ENCODE measurements around the gene TFPI. TPM values are rescaled to one million over a fixed set of nuclear protein-coding genes. Genes with fewer than 3 reads are reported as not detected.

TFPI gene
- total RNA-seq, 1 donor from 2014 or later: 17.5 TPM

GRCh38 chr2:187438455-187438854 lies 115.8 kb downstream of the TFPI start:
- H3K9me3 Mint-ChIP-seq (ENCODE audit: low read depth): no peaks in the 10 kb centered on the region
- no peaks in the 10 kb centered on the region for H3K36me3 Mint-ChIP-seq (ENCODE audit: insufficient read depth)
- no peak for DNase-seq (ENCODE audit: low spot score, unreplicated experiment)
- TF ChIP-seq CTCF (IDR thresholded peaks at IDR 0.05; ENCODE audit: unreplicated experiment): no peak
- no peaks in the 10 kb centered on the region for H3K27me3 Mint-ChIP-seq
- no peak overlapping the region for H3K27ac Mint-ChIP-seq
- H3K4me1 Mint-ChIP-seq (ENCODE audit: low read depth): no peaks in the 10 kb centered on the region
- H3K4me3 Mint-ChIP-seq (ENCODE audit: low read depth): no peak overlapping the region

- Mint-ChIP-seq H3K4me1 (ENCODE audit: low read depth) (no peaks in the 10 kb centered on the region), H3K27me3 (no peaks in the 10 kb centered on the region), H3K9me3 (ENCODE audit: low read depth) (no peaks in the 10 kb centered on the region), H3K4me3 (ENCODE audit: low read depth) (no peak overlapping the region), H3K36me3 (ENCODE audit: insufficient read depth) (no peaks in the 10 kb centered on the region), H3K27ac (no peak overlapping the region)
- no peak for TF ChIP-seq CTCF (IDR thresholded peaks at IDR 0.05; ENCODE audit: unreplicated experiment)
- no peak for DNase-seq (ENCODE audit: low spot score, unreplicated experiment)
These were observed 118.5 kb downstream of the TFPI start for GRCh38 chr2:187435756-187436155.

GRCh38 chr2:187435078-187435477 lies 119.2 kb downstream of the TFPI start:
- Mint-ChIP-seq H3K36me3 (ENCODE audit: insufficient read depth) (no peaks in the 10 kb centered on the region), H3K4me1 (ENCODE audit: low read depth) (no peaks in the 10 kb centered on the region), H3K27me3 (no peaks in the 10 kb centered on the region), H3K9me3 (ENCODE audit: low read depth) (no peaks in the 10 kb centered on the region), H3K4me3 (ENCODE audit: low read depth) (no peak overlapping the region), H3K27ac (no peak overlapping the region)
- TF ChIP-seq CTCF (IDR thresholded peaks at IDR 0.05; ENCODE audit: unreplicated experiment): no peak
- no peak for DNase-seq (ENCODE audit: low spot score, unreplicated experiment)

GRCh38 chr2:187434342-187434785 lies 119.9 kb downstream of the TFPI start:
- no peak overlapping the region for H3K4me3 Mint-ChIP-seq (ENCODE audit: low read depth)
- H3K4me1 Mint-ChIP-seq (ENCODE audit: low read depth): no peaks in the 10 kb centered on the region
- H3K36me3 Mint-ChIP-seq (ENCODE audit: insufficient read depth): no peaks in the 10 kb centered on the region
- no peak overlapping the region for H3K27ac Mint-ChIP-seq
- H3K27me3 Mint-ChIP-seq: no peaks in the 10 kb centered on the region
- no peak for DNase-seq (ENCODE audit: low spot score, unreplicated experiment)
- no peaks in the 10 kb centered on the region for H3K9me3 Mint-ChIP-seq (ENCODE audit: low read depth)
- TF ChIP-seq CTCF (IDR thresholded peaks at IDR 0.05; ENCODE audit: unreplicated experiment): no peak

GRCh38 chr2:187431911-187432310 lies 122.3 kb downstream of the TFPI start:
- Mint-ChIP-seq H3K9me3 (ENCODE audit: low read depth) (no peaks in the 10 kb centered on the region), H3K27me3 (no peaks in the 10 kb centered on the region), H3K27ac (no peak overlapping the region), H3K4me3 (ENCODE audit: low read depth) (no peak overlapping the region), H3K36me3 (ENCODE audit: insufficient read depth) (no peaks in the 10 kb centered on the region), H3K4me1 (ENCODE audit: low read depth) (no peaks in the 10 kb centered on the region)
- no peak for TF ChIP-seq CTCF (IDR thresholded peaks at IDR 0.05; ENCODE audit: unreplicated experiment)
- DNase-seq (ENCODE audit: low spot score, unreplicated experiment): no peak

Measured in progenitor cell of endocrine pancreas (in vitro differentiated cells).